ENCODE results near the gene ENTPD3. TPM values are rescaled to one million over a fixed set of nuclear protein-coding genes. Genes with fewer than 3 reads are reported as not detected.

ENTPD3 gene
- total RNA-seq, result not detected
- polyA plus RNA-seq, result not detected
- 0 to 0.08 (median 0) reads per million in 6 experiments for total RNA-seq

GRCh38 chr3:40387001-40387894, at the start of gene ENTPD3:
ENTPD3 (plus strand) TSS chr3:40387184; CDS start chr3:40388058, 874 bp downstream.
- DNase-seq, result peak in 8 of 10 donors; percentile 2 to 37 (median 20)
- Mint-ChIP-seq H3K4me1 (peaks cover 7 to 13% (median 9%) of the 10 kb centered on the region in 4 donors), H3K36me3 (peaks cover 11 to 25% (median 11%) of the 10 kb centered on the region in 3 donors), H3K4me3 (peak within 1 kb of the TSS; percentile 68 to 87 (median 81)), H3K9me3 (no peaks in the 10 kb centered on the region), H3K27ac (peak within 1 kb of the TSS in 3 of 10 donors; percentile 66 to 86 (median 69)), H3K27me3 (peaks cover 30 to 52% (median 36%) of the 10 kb centered on the region in 5 donors)
- ATAC-seq, result peak; percentile 93 to 95
- POLR2A ChIA-PET, result no interaction called here

DNA sequence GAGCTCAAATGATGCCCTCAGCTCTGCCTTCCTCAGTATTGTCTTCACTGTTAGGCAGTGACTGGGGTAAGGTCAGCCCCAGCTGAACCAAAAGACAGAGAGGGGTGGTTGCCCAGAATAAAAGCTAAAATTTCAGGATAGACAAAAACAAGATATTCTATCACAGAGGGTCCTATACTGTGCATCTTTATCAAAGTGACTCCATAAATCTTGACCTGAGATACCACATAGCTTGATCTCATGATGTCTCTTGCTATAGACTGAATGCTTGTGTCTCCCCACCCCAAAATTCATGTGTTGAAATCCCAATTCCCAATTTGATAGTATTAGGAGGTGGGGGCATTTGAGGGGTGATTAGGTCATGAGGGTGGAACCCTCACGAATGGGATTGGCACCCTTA, 47.1 kb upstream of the ENTPD3 start:
- no peak overlapping the region for H3K27ac Mint-ChIP-seq
- ATAC-seq (no peak), DNase-seq (no peak)
- H3K36me3 Mint-ChIP-seq, result no peaks in the 10 kb centered on the region
- no peak overlapping the region for H3K4me3 Mint-ChIP-seq
- POLR2A ChIA-PET, result no interaction called here
- no peaks in the 10 kb centered on the region for H3K9me3 Mint-ChIP-seq
- no peaks in the 10 kb centered on the region for H3K4me1 Mint-ChIP-seq
- H3K27me3 Mint-ChIP-seq, result no peaks in the 10 kb centered on the region

DNA sequence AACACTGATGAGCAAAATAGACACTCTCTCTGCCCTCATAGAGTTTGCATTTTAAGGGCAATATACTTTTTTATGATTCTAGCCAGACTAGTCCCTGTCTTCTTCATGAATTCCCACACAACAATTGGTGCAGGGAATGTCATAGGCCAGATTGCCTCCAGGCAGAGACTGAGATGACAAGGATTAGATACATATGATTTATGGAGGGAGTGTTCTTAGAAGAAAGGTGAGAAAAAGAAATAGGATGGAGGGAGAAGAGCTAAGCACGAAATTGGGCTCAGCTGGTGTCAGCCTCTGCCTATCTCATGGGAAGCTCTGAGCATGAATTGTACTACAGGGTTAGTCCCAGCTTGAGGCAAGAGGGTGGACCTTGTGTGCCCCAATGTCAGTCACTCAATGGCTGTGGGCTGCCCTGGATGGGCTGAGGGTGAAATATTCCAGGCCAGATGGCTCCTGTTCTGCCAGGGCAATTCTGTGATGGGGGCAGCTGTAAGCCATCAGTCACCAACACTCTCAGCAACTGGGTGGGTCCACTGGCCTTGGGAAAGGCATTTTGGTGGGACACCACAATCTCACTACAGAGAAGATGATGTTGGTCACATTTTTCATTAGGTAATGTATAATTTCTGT, 46.3 kb upstream of the ENTPD3 start:
- POLR2A ChIA-PET, result no interaction called here
- no peak overlapping the region for H3K4me3 Mint-ChIP-seq
- H3K4me1 Mint-ChIP-seq, result no peaks in the 10 kb centered on the region
- DNase-seq (no peak), ATAC-seq (no peak)
- H3K36me3 Mint-ChIP-seq, result peaks cover 0 to 1% (median 0%) of the 10 kb centered on the region in 3 donors
- no peak overlapping the region for H3K27ac Mint-ChIP-seq
- H3K9me3 Mint-ChIP-seq, result no peaks in the 10 kb centered on the region
- H3K27me3 Mint-ChIP-seq, result no peaks in the 10 kb centered on the region

DNA sequence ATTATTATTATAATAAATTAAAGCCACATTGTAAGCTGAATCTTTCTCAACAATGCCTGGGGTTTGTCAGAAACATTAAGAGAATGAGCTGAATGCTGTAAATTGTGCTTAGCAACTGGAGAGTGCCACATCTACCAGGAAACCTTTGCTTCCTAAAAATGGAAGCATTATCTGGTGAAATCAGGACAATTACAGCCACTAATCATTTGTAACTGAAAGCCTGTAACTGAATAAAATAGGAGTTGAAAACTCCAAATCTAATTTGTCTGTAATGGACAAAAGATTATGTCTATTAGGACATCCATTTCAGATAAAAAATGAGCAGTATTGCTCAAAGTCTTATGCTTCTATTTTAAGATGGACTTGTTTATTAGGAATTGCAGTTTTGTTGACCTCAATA, 45.3 kb upstream of the ENTPD3 start:
- no peaks in the 10 kb centered on the region for H3K9me3 Mint-ChIP-seq
- no peaks in the 10 kb centered on the region for H3K4me1 Mint-ChIP-seq
- H3K27me3 Mint-ChIP-seq, result peaks cover 0 to 4% (median 0%) of the 10 kb centered on the region in 5 donors
- ATAC-seq (no peak), DNase-seq (no peak)
- H3K4me3 Mint-ChIP-seq, result no peak overlapping the region
- POLR2A ChIA-PET, result no interaction called here
- peaks cover 0 to 2% (median 0%) of the 10 kb centered on the region in 3 donors for H3K36me3 Mint-ChIP-seq
- H3K27ac Mint-ChIP-seq, result no peak overlapping the region

- peaks cover 16 to 24% (median 22%) of the 10 kb centered on the region in 5 donors for H3K27me3 Mint-ChIP-seq
- H3K36me3 Mint-ChIP-seq, result peaks cover 0 to 22% (median 13%) of the 10 kb centered on the region in 3 donors
- no peaks in the 10 kb centered on the region for H3K4me1 Mint-ChIP-seq
- H3K9me3 Mint-ChIP-seq, result peaks cover 0 to 28% (median 6%) of the 10 kb centered on the region in 9 donors
- no peak overlapping the region for H3K4me3 Mint-ChIP-seq
- H3K27ac Mint-ChIP-seq, result no peak overlapping the region
- POLR2A ChIA-PET, result no interaction called here
- DNase-seq, result no peak
- ATAC-seq, result no peak
Measured at GRCh38 chr3:40350529-40350928, 36.5 kb upstream of the ENTPD3 start.

- Mint-ChIP-seq H3K9me3 (peaks cover 0 to 16% (median 9%) of the 10 kb centered on the region in 9 donors), H3K27ac (no peak overlapping the region), H3K27me3 (peaks cover 18 to 31% (median 23%) of the 10 kb centered on the region in 5 donors), H3K4me3 (no peak overlapping the region), H3K36me3 (peaks cover 0 to 17% (median 0%) of the 10 kb centered on the region in 3 donors), H3K4me1 (no peaks in the 10 kb centered on the region)
- DNase-seq (no peak), ATAC-seq (no peak)
- POLR2A ChIA-PET, result no interaction called here
Measured at GRCh38 chr3:40355410-40355809, 31.6 kb upstream of the ENTPD3 start.

DNA sequence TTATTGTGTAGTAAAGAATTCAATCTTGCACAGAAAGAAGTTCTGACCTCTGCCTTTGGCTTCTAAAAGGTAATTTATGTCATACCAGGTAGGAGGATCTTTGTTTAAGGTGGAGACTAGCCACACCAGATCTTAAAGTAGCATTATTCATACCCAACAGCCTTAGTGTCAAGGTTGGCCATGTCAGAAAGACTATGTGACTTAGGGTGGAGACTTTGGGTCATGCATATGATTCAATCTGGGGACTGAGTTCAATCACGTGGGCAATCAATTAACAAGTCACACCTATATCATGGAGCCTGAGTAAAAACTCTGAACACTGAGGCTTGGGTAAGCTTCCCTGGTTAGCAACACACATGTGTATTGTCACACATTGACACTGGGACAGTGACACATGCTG, 28.5 kb upstream of the ENTPD3 start:
- H3K4me1 Mint-ChIP-seq, result no peaks in the 10 kb centered on the region
- H3K27ac Mint-ChIP-seq, result no peak overlapping the region
- ATAC-seq, result no peak
- H3K9me3 Mint-ChIP-seq, result peaks cover 0 to 6% (median 0%) of the 10 kb centered on the region in 9 donors
- no peaks in the 10 kb centered on the region for H3K36me3 Mint-ChIP-seq
- H3K27me3 Mint-ChIP-seq, result peaks cover 12 to 21% (median 15%) of the 10 kb centered on the region in 5 donors
- POLR2A ChIA-PET, result no interaction called here
- no peak overlapping the region for H3K4me3 Mint-ChIP-seq
- no peak for DNase-seq

- H3K36me3 Mint-ChIP-seq, result no peaks in the 10 kb centered on the region
- no peaks in the 10 kb centered on the region for H3K4me1 Mint-ChIP-seq
- no peak for DNase-seq
- H3K9me3 Mint-ChIP-seq, result no peaks in the 10 kb centered on the region
- peaks cover 0 to 18% (median 15%) of the 10 kb centered on the region in 5 donors for H3K27me3 Mint-ChIP-seq
- POLR2A ChIA-PET, result no interaction called here
- H3K4me3 Mint-ChIP-seq, result no peak overlapping the region
- H3K27ac Mint-ChIP-seq, result no peak overlapping the region
- no peak for ATAC-seq
Measured at GRCh38 chr3:40363674-40364073, 23.3 kb upstream of the ENTPD3 start.

- peaks cover 0 to 2% (median 0%) of the 10 kb centered on the region in 9 donors for H3K9me3 Mint-ChIP-seq
- POLR2A ChIA-PET, result no interaction called here
- H3K27ac Mint-ChIP-seq, result no peak overlapping the region
- DNase-seq (no peak), ATAC-seq (no peak)
- H3K4me3 Mint-ChIP-seq, result no peak overlapping the region
- H3K4me1 Mint-ChIP-seq, result no peaks in the 10 kb centered on the region
- H3K36me3 Mint-ChIP-seq, result peaks cover 0 to 6% (median 0%) of the 10 kb centered on the region in 3 donors
- H3K27me3 Mint-ChIP-seq, result peaks cover 2 to 30% (median 17%) of the 10 kb centered on the region in 5 donors
Measured at GRCh38 chr3:40366203-40367162, 20.5 kb upstream of the ENTPD3 start.

- Mint-ChIP-seq H3K9me3 (peaks cover 0 to 2% (median 0%) of the 10 kb centered on the region in 9 donors), H3K27me3 (peaks cover 6 to 26% (median 17%) of the 10 kb centered on the region in 5 donors), H3K4me1 (no peaks in the 10 kb centered on the region), H3K36me3 (peaks cover 0 to 6% (median 0%) of the 10 kb centered on the region in 3 donors), H3K4me3 (no peak overlapping the region), H3K27ac (no peak overlapping the region)
- ATAC-seq (no peak), DNase-seq (no peak)
- POLR2A ChIA-PET, result no interaction called here
Measured at GRCh38 chr3:40369716-40370115, 17.3 kb upstream of the ENTPD3 start.

GRCh38 chr3:40377822-40378221, 9.2 kb upstream of the ENTPD3 start:
- H3K4me1 Mint-ChIP-seq, result peaks cover 0 to 3% (median 0%) of the 10 kb centered on the region in 4 donors
- POLR2A ChIA-PET, result no interaction called here
- no peak overlapping the region for H3K27ac Mint-ChIP-seq
- no peak overlapping the region for H3K4me3 Mint-ChIP-seq
- DNase-seq, result no peak
- no peak for ATAC-seq
- H3K9me3 Mint-ChIP-seq, result peaks cover 0 to 23% (median 11%) of the 10 kb centered on the region in 9 donors
- peaks cover 0 to 7% (median 4%) of the 10 kb centered on the region in 5 donors for H3K27me3 Mint-ChIP-seq
- H3K36me3 Mint-ChIP-seq, result peaks cover 2 to 9% (median 2%) of the 10 kb centered on the region in 3 donors

GRCh38 chr3:40379674-40380306, 7.2 kb upstream of the ENTPD3 start:
- ATAC-seq, result no peak
- H3K27ac Mint-ChIP-seq, result peak overlapping the region in 1 of 10 donors; percentile 3

More at GRCh38 chr3:40379674-40380306, 7.2 kb upstream of the ENTPD3 start:
- Mint-ChIP-seq H3K4me3 (no peak overlapping the region), H3K27me3 (peaks cover 2 to 16% (median 4%) of the 10 kb centered on the region in 5 donors), H3K36me3 (peaks cover 2 to 11% (median 4%) of the 10 kb centered on the region in 3 donors), H3K4me1 (peaks cover 0 to 3% (median 0%) of the 10 kb centered on the region in 4 donors), H3K9me3 (peaks cover 0 to 23% (median 11%) of the 10 kb centered on the region in 9 donors)
- POLR2A ChIA-PET, result no interaction called here
- DNase-seq, result no peak

All from naive thymus-derived CD8-positive, alpha-beta T cell (primary cell).